ENCODE data around the gene LHFPL6.

- TF ChIP-seq CTCF (IDR thresholded peaks at IDR 0.05) (no peak), POLR2AphosphoS5 (IDR thresholded peaks at IDR 0.05) (no peak), POLR2A (IDR thresholded peaks at IDR 0.05) (no peak)
Observed at GRCh38 chr13:39468306-39468705, 134.7 kb downstream of the LHFPL6 start.

All from upper lobe of left lung (tissue), 4 donors.